BLaER1 treated with 17β-estradiol and CSF1 and Interleukin-3, amounts not matched to agents 10 nM and 100 nM (cell line): ENCODE measurements around the gene ADGRV1.
A peak's percentile ranks its signal among the peaks of the same experiment; 100 is the strongest.

Source experiments
- H3K27ac ChIP-seq, 11 experiments: shearing (Covaris generic); formaldehyde crosslinking; 2 replicates each; pipeline ENCODE4 v1.8.1; 2022
- H3K27me3 ChIP-seq, 11 experiments: shearing (Covaris generic); formaldehyde crosslinking; 2 replicates each; pipeline ENCODE4 v1.8.1; 2022
- H3K36me3 ChIP-seq, 11 experiments: shearing (Covaris generic); formaldehyde crosslinking; 2 replicates each; pipeline ENCODE4 v1.8.1; 2022
- H3K4me1 ChIP-seq, 10 experiments: shearing (Covaris generic); formaldehyde crosslinking; 2 replicates each; pipeline ENCODE4 v1.8.1; 2022
- H3K4me2 ChIP-seq, 11 experiments: shearing (Covaris generic); formaldehyde crosslinking; 2 replicates each; pipeline ENCODE4 v1.8.1; 2022
- H3K4me3 ChIP-seq, 10 experiments: shearing (Covaris generic); formaldehyde crosslinking; 2 replicates each; pipeline ENCODE4 v1.8.1; 2022
- H3K9ac ChIP-seq, 11 experiments: shearing (Covaris generic); formaldehyde crosslinking; 2 replicates each; pipeline ENCODE4 v1.8.1; 2022
- H3K9me3 ChIP-seq, 11 experiments: shearing (Covaris generic); formaldehyde crosslinking; replicated peaks in 1 of 11; 2 replicates each; pipeline ENCODE4 v1.8.1; 2022
- H4K20me1 ChIP-seq, 11 experiments: shearing (Covaris generic); formaldehyde crosslinking; 2 replicates each; pipeline ENCODE4 v1.8.1; 2022
- Cebpa-rat ChIP-seq, 11 experiments: shearing (Covaris generic); IDR thresholded peaks; 2 replicates each; pipeline ENCODE4 v1.8.1; 2022

The ADGRV1 gene

GRCh38 chr5:91121347-91121993, 562.9 kb downstream of the ADGRV1 start:
- Histone ChIP-seq H3K27me3 (no peaks in the 10 kb centered on the region), H3K4me1 (peaks cover 0 to 32% (median 5%) of the 10 kb centered on the region in 10 experiments; a peak in 8 of 20 replicates), H3K4me3 (no peak overlapping the region), H3K27ac (no peak overlapping the region), H4K20me1 (no peaks in the 10 kb centered on the region), H3K9me3 (no peaks in the 10 kb centered on the region), H3K36me3 (no peaks in the 10 kb centered on the region), H3K4me2 (no peak overlapping the region), H3K9ac (no peak overlapping the region)
- no peak for TF ChIP-seq Cebpa-rat (IDR thresholded peaks at IDR 0.05)

- Histone ChIP-seq H3K27me3 (no peaks in the 10 kb centered on the region), H3K4me3 (no peak overlapping the region), H4K20me1 (no peaks in the 10 kb centered on the region), H3K9me3 (no peaks in the 10 kb centered on the region), H3K27ac (no peak overlapping the region), H3K9ac (no peak overlapping the region), H3K36me3 (no peaks in the 10 kb centered on the region), H3K4me2 (peak overlapping the region in 3 of 11 experiments; percentile 25 to 57 (median 25); a peak in 4 of 22 replicates), H3K4me1 (peaks cover 0 to 32% (median 5%) of the 10 kb centered on the region in 10 experiments; a peak in 8 of 20 replicates)
- no peak for TF ChIP-seq Cebpa-rat (IDR thresholded peaks at IDR 0.05)
Measured at GRCh38 chr5:91122651-91123050, 564.1 kb downstream of the ADGRV1 start.

- Histone ChIP-seq H4K20me1 (no peaks in the 10 kb centered on the region), H3K27me3 (no peaks in the 10 kb centered on the region), H3K4me2 (peak overlapping the region in 4 of 11 experiments; percentile 41 to 72 (median 60); a peak in 6 of 22 replicates), H3K9me3 (no peaks in the 10 kb centered on the region), H3K9ac (no peak overlapping the region), H3K27ac (peak overlapping the region in 2 of 11 experiments; percentile 8; a peak in 2 of 22 replicates), H3K4me1 (peaks cover 0 to 32% (median 5%) of the 10 kb centered on the region in 10 experiments; a peak in 8 of 20 replicates), H3K36me3 (no peaks in the 10 kb centered on the region), H3K4me3 (no peak overlapping the region)
- TF ChIP-seq Cebpa-rat (IDR thresholded peaks at IDR 0.05), result no peak
Measured at GRCh38 chr5:91123291-91123690, 564.7 kb downstream of the ADGRV1 start.

GRCh38 chr5:91123901-91124300, 565.3 kb downstream of the ADGRV1 start:
- H3K9ac ChIP-seq, result no peak overlapping the region
- no peaks in the 10 kb centered on the region for H4K20me1 ChIP-seq
- H3K4me1 ChIP-seq, result peaks cover 0 to 32% (median 5%) of the 10 kb centered on the region in 10 experiments; a peak in 8 of 20 replicates
- no peak overlapping the region for H3K4me3 ChIP-seq
- H3K9me3 ChIP-seq, result no peaks in the 10 kb centered on the region
- H3K27me3 ChIP-seq, result no peaks in the 10 kb centered on the region
- TF ChIP-seq Cebpa-rat (IDR thresholded peaks at IDR 0.05), result no peak
- peak overlapping the region in 3 of 11 experiments; percentile 7 to 8 (median 8); a peak in 4 of 22 replicates for H3K27ac ChIP-seq
- no peaks in the 10 kb centered on the region for H3K36me3 ChIP-seq
- peak overlapping the region in 5 of 11 experiments; percentile 23 to 72 (median 57); a peak in 9 of 22 replicates for H3K4me2 ChIP-seq

GRCh38 chr5:91125916-91126315, 567.3 kb downstream of the ADGRV1 start:
- Histone ChIP-seq H3K36me3 (no peaks in the 10 kb centered on the region), H3K9me3 (0 out of 22 replicates have a peak, but pooled peaks cover 0 to 4% (median 0%) of the 10 kb centered on the region in 11 experiments), H3K4me1 (peaks cover 0 to 32% (median 5%) of the 10 kb centered on the region in 10 experiments; a peak in 8 of 20 replicates), H3K4me2 (no peak overlapping the region), H3K27ac (no peak overlapping the region), H3K4me3 (no peak overlapping the region), H3K9ac (no peak overlapping the region), H3K27me3 (no peaks in the 10 kb centered on the region), H4K20me1 (no peaks in the 10 kb centered on the region)
- TF ChIP-seq Cebpa-rat (IDR thresholded peaks at IDR 0.05), result no peak

GRCh38 chr5:91126448-91126847, 567.9 kb downstream of the ADGRV1 start:
- H3K9me3 ChIP-seq, result peaks cover 0 to 10% (median 0%) of the 10 kb centered on the region in 11 experiments; a peak in 1 of 22 replicates
- no peak overlapping the region for H3K4me2 ChIP-seq
- no peak for TF ChIP-seq Cebpa-rat (IDR thresholded peaks at IDR 0.05)
- H3K9ac ChIP-seq, result no peak overlapping the region
- peaks cover 0 to 32% (median 5%) of the 10 kb centered on the region in 10 experiments; a peak in 8 of 20 replicates for H3K4me1 ChIP-seq
- no peaks in the 10 kb centered on the region for H3K27me3 ChIP-seq
- H3K27ac ChIP-seq, result no peak overlapping the region
- no peak overlapping the region for H3K4me3 ChIP-seq
- no peaks in the 10 kb centered on the region for H4K20me1 ChIP-seq
- H3K36me3 ChIP-seq, result no peaks in the 10 kb centered on the region

GRCh38 chr5:91126888-91127287, 568.3 kb downstream of the ADGRV1 start:
- no peak overlapping the region for H3K27ac ChIP-seq

GRCh38 chr5:91127456-91128081, 569.0 kb downstream of the ADGRV1 start:
- no peaks in the 10 kb centered on the region for H3K27me3 ChIP-seq
- H3K36me3 ChIP-seq, result no peaks in the 10 kb centered on the region
- H3K27ac ChIP-seq, result no peak overlapping the region
- H3K9ac ChIP-seq, result no peak overlapping the region
- no peaks in the 10 kb centered on the region for H4K20me1 ChIP-seq
- H3K4me2 ChIP-seq, result no peak overlapping the region
- peaks cover 0 to 11% (median 0%) of the 10 kb centered on the region in 11 experiments; a peak in 1 of 22 replicates for H3K9me3 ChIP-seq
- H3K4me3 ChIP-seq, result no peak overlapping the region
- no peak for TF ChIP-seq Cebpa-rat (IDR thresholded peaks at IDR 0.05)
- H3K4me1 ChIP-seq, result peaks cover 0 to 31% (median 5%) of the 10 kb centered on the region in 10 experiments; a peak in 8 of 20 replicates

More at GRCh38 chr5:91126888-91127287, 568.3 kb downstream of the ADGRV1 start:
- Histone ChIP-seq H3K9ac (no peak overlapping the region), H3K36me3 (no peaks in the 10 kb centered on the region), H4K20me1 (no peaks in the 10 kb centered on the region), H3K4me2 (no peak overlapping the region), H3K9me3 (peaks cover 0 to 11% (median 0%) of the 10 kb centered on the region in 11 experiments; a peak in 1 of 22 replicates), H3K4me3 (no peak overlapping the region), H3K27me3 (no peaks in the 10 kb centered on the region), H3K4me1 (peaks cover 0 to 32% (median 5%) of the 10 kb centered on the region in 10 experiments; a peak in 8 of 20 replicates)
- no peak for TF ChIP-seq Cebpa-rat (IDR thresholded peaks at IDR 0.05)

- no peak overlapping the region for H3K4me3 ChIP-seq
- no peaks in the 10 kb centered on the region for H3K36me3 ChIP-seq
- H3K4me1 ChIP-seq, result peaks cover 0 to 23% (median 4%) of the 10 kb centered on the region in 10 experiments; a peak in 8 of 20 replicates
- H3K27me3 ChIP-seq, result no peaks in the 10 kb centered on the region
- no peak overlapping the region for H3K4me2 ChIP-seq
- no peak for TF ChIP-seq Cebpa-rat (IDR thresholded peaks at IDR 0.05)
- no peak overlapping the region for H3K9ac ChIP-seq
- H3K27ac ChIP-seq, result no peak overlapping the region
- H4K20me1 ChIP-seq, result no peaks in the 10 kb centered on the region
- peaks cover 0 to 11% (median 0%) of the 10 kb centered on the region in 11 experiments; a peak in 1 of 22 replicates for H3K9me3 ChIP-seq
Measured at GRCh38 chr5:91128604-91129003, 570.0 kb downstream of the ADGRV1 start.
